Anterior cingulate cortex (tissue), 58 donors: ENCODE data around the gene PRR23E.
A peak's percentile ranks its signal among the peaks of the same experiment; 100 is the strongest.

ENCODE experiments used
- DNase-seq, 58 donors: peaks; one replicate each; lab custom pipeline; 2025; lab: John Stamatoyannopoulos, UW

The PRR23E gene

GRCh38 chr3:127182848-127183714 is 9.8 kb upstream of the PRR23E start:
- DNase-seq, result no peak

- no peak for DNase-seq
These were observed 8.7 kb upstream of the PRR23E start for GRCh38 chr3:127183931-127184869.

- no peak for DNase-seq
These were observed 8.1 kb upstream of the PRR23E start for GRCh38 chr3:127184870-127185216.

- no peak for DNase-seq
These were observed 7.7 kb upstream of the PRR23E start for GRCh38 chr3:127185268-127185667.

GRCh38 chr3:127185962-127186674 is 6.8 kb upstream of the PRR23E start:
- no peak for DNase-seq

- DNase-seq, result no peak
These were observed 5.6 kb upstream of the PRR23E start for GRCh38 chr3:127187316-127187715.

- no peak for DNase-seq
These were observed 410 bp downstream of the PRR23E start for GRCh38 chr3:127193341-127193740.

- DNase-seq, result no peak
These were observed 844 bp downstream of the PRR23E start for GRCh38 chr3:127193775-127194174.

GRCh38 chr3:127194601-127195187 is 1.8 kb downstream of the PRR23E start:
- no peak for DNase-seq

- no peak for DNase-seq
These were observed 2.5 kb downstream of the PRR23E start for GRCh38 chr3:127195417-127195816.

GRCh38 chr3:127196002-127196401 is 3.1 kb downstream of the PRR23E start:
- DNase-seq, result no peak

- no peak for DNase-seq
These were observed 3.8 kb downstream of the PRR23E start for GRCh38 chr3:127196466-127197299.

GRCh38 chr3:127197300-127198189 is 4.6 kb downstream of the PRR23E start:
- DNase-seq, result no peak

- no peak for DNase-seq
These were observed 7.3 kb downstream of the PRR23E start for GRCh38 chr3:127200086-127200691.

GRCh38 chr3:127203024-127203423 is 10.1 kb downstream of the PRR23E start:
- DNase-seq, result no peak

GRCh38 chr3:127204841-127205582 is 12.1 kb downstream of the PRR23E start:
- no peak for DNase-seq

GRCh38 chr3:127206154-127206553 is 13.2 kb downstream of the PRR23E start:
- DNase-seq, result peak in 2 of 58 donors; percentile 15 to 34
